A172 (cell line): Measurements from ENCODE around the gene GREM2. TPM values are rescaled to one million over a fixed set of nuclear protein-coding genes. Genes with fewer than 3 reads are reported as not detected.

Experiments
- DNase-seq: peaks from one replicate; pipeline ENCODE4 v3.0.0-alpha.2; 2015; ENCODE audit warnings: low spot score
- total RNA-seq: library from RNA; depleted of rRNA; stranded (reverse); fragments of >200 nt; shearing (Covaris generic); gene quantifications from 2 replicates; pipeline ENCODE4 v1.2.3, GENCODE V29; 2014

The GREM2 gene
- total RNA-seq, 1 experiment from 2014 or later, result 0.03 TPM

- peak; percentile 79 for DNase-seq
Measured at GRCh38 chr1:240499012-240499411, 112.9 kb downstream of the GREM2 start.

GRCh38 chr1:240498335-240498734, 113.6 kb downstream of the GREM2 start:
- DNase-seq, result no peak

- DNase-seq, result no peak
Measured at GRCh38 chr1:240497908-240498307, 114.0 kb downstream of the GREM2 start.

- DNase-seq, result peak; percentile 53
Measured at GRCh38 chr1:240496941-240497340, 115.0 kb downstream of the GREM2 start.

- DNase-seq, result no peak
Measured at GRCh38 chr1:240496356-240496755, 115.6 kb downstream of the GREM2 start.

GRCh38 chr1:240495601-240496000, 116.4 kb downstream of the GREM2 start:
- DNase-seq, result no peak

GRCh38 chr1:240492832-240493440, 119.0 kb downstream of the GREM2 start:
- no peak for DNase-seq

GRCh38 chr1:240491796-240492195, 120.2 kb downstream of the GREM2 start:
- DNase-seq, result peak; percentile 40

- peak; percentile 84 for DNase-seq
Measured at GRCh38 chr1:240491156-240491555, 120.8 kb downstream of the GREM2 start.

GRCh38 chr1:240487493-240487892, 124.5 kb downstream of the GREM2 start:
- no peak for DNase-seq

GRCh38 chr1:240486611-240487010, 125.3 kb downstream of the GREM2 start:
- no peak for DNase-seq

- DNase-seq, result no peak
Measured at GRCh38 chr1:240484804-240485443, 127.0 kb downstream of the GREM2 start.

GRCh38 chr1:240478536-240478935, 133.4 kb downstream of the GREM2 start:
- DNase-seq, result no peak

- no peak for DNase-seq
Measured at GRCh38 chr1:240475832-240476231, 136.1 kb downstream of the GREM2 start.

- peak; percentile 67 for DNase-seq
Measured at GRCh38 chr1:240474133-240474614, 137.8 kb downstream of the GREM2 start.

- DNase-seq, result no peak
Measured at GRCh38 chr1:240468656-240469055, 143.3 kb downstream of the GREM2 start.

- no peak for DNase-seq
Measured at GRCh38 chr1:240467895-240468294, 144.1 kb downstream of the GREM2 start.

- no peak for DNase-seq
Measured at GRCh38 chr1:240466509-240466908, 145.4 kb downstream of the GREM2 start.

- DNase-seq, result peak; percentile 25
Measured at GRCh38 chr1:240465531-240465940, 146.4 kb downstream of the GREM2 start.

- DNase-seq, result no peak
Measured at GRCh38 chr1:240464099-240464498, 147.9 kb downstream of the GREM2 start.

GRCh38 chr1:240462766-240463395, 149.1 kb downstream of the GREM2 start:
- no peak for DNase-seq

- no peak for DNase-seq
Measured at GRCh38 chr1:240462277-240462676, 149.7 kb downstream of the GREM2 start.

- no peak for DNase-seq
Measured at GRCh38 chr1:240457203-240457602, 154.8 kb downstream of the GREM2 start.
